ENCODE results near the gene KLHL24.

Gene KLHL24

DNA sequence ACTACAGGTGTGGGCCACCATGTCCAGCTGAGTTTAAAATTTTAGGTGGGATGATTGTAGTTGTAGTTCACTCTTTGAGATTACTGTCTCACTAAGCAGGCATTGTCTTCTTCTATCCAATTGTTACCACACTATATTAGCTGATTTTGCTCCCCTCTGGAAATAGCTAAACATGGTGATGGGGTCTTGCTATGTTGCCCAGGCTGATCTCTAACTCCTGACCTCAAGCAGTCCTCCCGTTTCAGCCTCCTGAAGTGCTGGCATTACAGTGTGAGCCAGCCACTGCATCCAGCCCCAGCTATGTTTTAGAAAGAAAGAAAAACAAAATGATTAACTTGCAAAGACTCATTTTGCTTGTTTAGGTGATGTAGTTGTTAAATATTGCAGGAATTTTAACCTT is 92.8 kb downstream of the KLHL24 start:
- Histone ChIP-seq H3K9me3 (no peaks in the 10 kb centered on the region), H3K4me1 (peaks cover 3% of the 10 kb centered on the region; the same call in 1 of the 2 replicates), H3K27me3 (ENCODE audit: low read depth) (no peaks in the 10 kb centered on the region), H3K4me3 (no peak overlapping the region), H3K36me3 (replicated peaks) (peaks cover 88% of the 10 kb centered on the region)
- in situ Hi-C loops (cut with MboI; ENCODE audit: low sequenced_read_pairs) = no loop called here
- DNase-seq (ENCODE audit: low spot score in 2 of 2) = no peak

- no peaks in the 10 kb centered on the region for H3K4me1 ChIP-seq
Measured at GRCh38 chr3:183730361-183730760, 94.9 kb downstream of the KLHL24 start.

DNA sequence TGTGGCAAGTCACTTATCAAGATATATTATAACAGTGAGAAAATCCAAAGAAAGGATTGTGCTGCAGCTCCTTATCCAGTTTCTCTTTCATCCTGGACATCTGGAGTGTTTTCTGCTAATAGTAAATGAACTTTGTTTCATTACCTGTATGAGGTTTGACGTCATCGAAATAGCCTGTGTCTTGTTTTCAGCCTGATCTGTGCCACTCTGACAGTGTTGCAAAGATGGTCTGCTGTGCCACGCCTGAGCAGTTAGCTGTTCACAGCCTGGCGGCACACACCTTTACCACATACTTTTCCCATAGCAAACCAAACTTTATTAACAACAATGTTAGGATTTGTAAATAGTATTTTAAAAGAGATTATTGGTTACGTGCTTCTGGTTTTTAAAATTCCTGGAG is 96.2 kb downstream of the KLHL24 start:
- Histone ChIP-seq H3K4me1 (no peaks in the 10 kb centered on the region), H3K4me3 (no peak overlapping the region), H3K36me3 (replicated peaks) (peaks cover 85% of the 10 kb centered on the region), H3K9me3 (no peaks in the 10 kb centered on the region), H3K27me3 (ENCODE audit: low read depth) (no peaks in the 10 kb centered on the region)
- no peak for DNase-seq (ENCODE audit: low spot score in 2 of 2)
- in situ Hi-C loops (cut with MboI; ENCODE audit: low sequenced_read_pairs) = no loop called here

More at GRCh38 chr3:183730361-183730760, 94.9 kb downstream of the KLHL24 start:
- in situ Hi-C loops (cut with MboI; ENCODE audit: low sequenced_read_pairs) = no loop called here
- H3K36me3 ChIP-seq (replicated peaks) = peaks cover 88% of the 10 kb centered on the region
- DNase-seq (ENCODE audit: low spot score in 2 of 2) = no peak
- H3K27me3 ChIP-seq (ENCODE audit: low read depth) = no peaks in the 10 kb centered on the region
- H3K4me3 ChIP-seq = no peak overlapping the region
- no peaks in the 10 kb centered on the region for H3K9me3 ChIP-seq

GRCh38 chr3:183733553-183733952 is 98.1 kb downstream of the KLHL24 start:
- in situ Hi-C loops (cut with MboI; ENCODE audit: low sequenced_read_pairs) = no loop called here
- Histone ChIP-seq H3K4me1 (no peaks in the 10 kb centered on the region), H3K27me3 (ENCODE audit: low read depth) (no peaks in the 10 kb centered on the region), H3K36me3 (replicated peaks) (peaks cover 81% of the 10 kb centered on the region), H3K4me3 (no peak overlapping the region), H3K9me3 (no peaks in the 10 kb centered on the region)
- DNase-seq (ENCODE audit: low spot score in 2 of 2) = no peak

Data from HAP-1 (cell line).